ENCODE data around the gene TIMM21. TPM values are rescaled to one million over a fixed set of nuclear protein-coding genes. Genes with fewer than 3 reads are reported as not detected.

Gene TIMM21
- total RNA-seq, 2 donors from 2014 or later: 56.5 to 71.8 TPM

DNA sequence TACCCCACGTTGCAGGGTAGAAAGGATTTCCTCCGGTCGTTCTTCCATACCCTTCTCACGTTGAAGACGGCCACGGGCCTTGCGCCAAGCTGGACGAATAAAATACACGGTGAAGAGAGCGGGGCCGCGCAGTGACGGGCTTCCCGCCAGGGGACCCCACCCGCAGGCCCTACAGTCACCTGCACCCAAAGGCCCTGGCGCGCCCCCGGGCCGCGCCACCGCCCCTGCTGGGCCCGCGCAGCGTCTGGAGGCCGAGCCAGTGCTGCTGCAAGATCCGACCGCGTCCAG lies 888 bp upstream of the TIMM21 start:
- Histone ChIP-seq H3K4me3 (peak overlapping the region; percentile 62 to 96), H3K36me3 (peaks cover 6% of the 10 kb centered on the region), H3K27me3 (no peaks in the 10 kb centered on the region), H3K4me1 (peaks cover 0 to 45% of the 10 kb centered on the region in 2 donors), H3K9me3 (no peaks in the 10 kb centered on the region), H3K27ac (peak overlapping the region; percentile 93 to 98)
- no peak for DNase-seq (ENCODE audit: low spot score)
- no peak for TF ChIP-seq CTCF (IDR thresholded peaks at IDR 0.05)

DNA sequence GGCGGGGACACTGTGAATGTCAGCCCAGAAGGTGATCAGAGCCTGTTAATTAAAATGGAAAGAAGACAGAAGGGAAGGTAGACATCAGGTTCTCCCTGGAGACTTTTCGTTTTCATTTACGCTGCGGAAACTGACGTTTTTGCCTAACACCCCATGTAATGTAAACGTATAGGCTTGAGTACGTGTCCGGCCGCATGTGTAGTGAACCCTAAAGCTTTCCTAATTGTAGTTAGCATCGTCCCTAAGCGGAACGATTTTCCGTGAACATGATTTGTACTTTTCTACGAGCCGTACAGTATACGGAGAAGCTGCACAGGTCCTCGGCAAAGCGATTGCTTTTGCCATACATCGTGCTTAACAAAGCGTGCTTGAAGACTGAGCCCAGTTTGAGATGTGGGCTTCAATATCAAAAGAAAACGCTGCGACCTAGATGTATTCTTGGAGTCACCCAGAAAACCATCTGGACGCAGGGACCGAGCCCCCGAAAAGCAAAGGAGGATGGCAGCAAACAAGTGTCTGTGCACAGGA lies 284 bp downstream of the TIMM21 start:
- peaks cover 6% of the 10 kb centered on the region for H3K36me3 ChIP-seq
- H3K4me3 ChIP-seq: peak overlapping the region; percentile 62 to 96
- no peak for TF ChIP-seq CTCF (IDR thresholded peaks at IDR 0.05)
- H3K9me3 ChIP-seq: no peaks in the 10 kb centered on the region
- no peak for DNase-seq (ENCODE audit: low spot score)
- H3K27ac ChIP-seq: peak overlapping the region; percentile 93 to 98
- H3K4me1 ChIP-seq: peaks cover 0 to 51% of the 10 kb centered on the region in 2 donors
- no peaks in the 10 kb centered on the region for H3K27me3 ChIP-seq

GRCh38 chr18:74149878-74150277 lies 1.6 kb downstream of the TIMM21 start:
- DNase-seq (ENCODE audit: low spot score): no peak
- Histone ChIP-seq H3K4me3 (peak overlapping the region in 1 of 2 donors; percentile 62), H3K27me3 (no peaks in the 10 kb centered on the region), H3K9me3 (no peaks in the 10 kb centered on the region), H3K4me1 (peaks cover 0 to 51% of the 10 kb centered on the region in 2 donors), H3K27ac (peak overlapping the region in 1 of 2 donors; percentile 8), H3K36me3 (peaks cover 13% of the 10 kb centered on the region)
- TF ChIP-seq CTCF (IDR thresholded peaks at IDR 0.05): no peak

GRCh38 chr18:74152270-74152669 lies 3.9 kb downstream of the TIMM21 start:
- peaks cover 37% of the 10 kb centered on the region for H3K36me3 ChIP-seq
- H3K9me3 ChIP-seq: no peaks in the 10 kb centered on the region
- no peaks in the 10 kb centered on the region for H3K27me3 ChIP-seq
- no peak overlapping the region for H3K4me3 ChIP-seq
- TF ChIP-seq CTCF (IDR thresholded peaks at IDR 0.05): no peak
- H3K27ac ChIP-seq: peak overlapping the region; percentile 67 to 79
- H3K4me1 ChIP-seq: peaks cover 0 to 46% of the 10 kb centered on the region in 2 donors
- no peak for DNase-seq (ENCODE audit: low spot score)

- peak in 1 of 2 donors; percentile 31 for TF ChIP-seq CTCF (IDR thresholded peaks at IDR 0.05)
- Histone ChIP-seq H3K4me3 (no peak overlapping the region), H3K27me3 (no peaks in the 10 kb centered on the region), H3K9me3 (no peaks in the 10 kb centered on the region), H3K4me1 (peaks cover 0 to 44% of the 10 kb centered on the region in 2 donors), H3K36me3 (peaks cover 43% of the 10 kb centered on the region), H3K27ac (peak overlapping the region; percentile 67 to 79)
- DNase-seq (ENCODE audit: low spot score): no peak
Measured at GRCh38 chr18:74152857-74153256, 4.5 kb downstream of the TIMM21 start.

GRCh38 chr18:74153377-74153776 lies 5.1 kb downstream of the TIMM21 start:
- H3K9me3 ChIP-seq: no peaks in the 10 kb centered on the region
- H3K4me1 ChIP-seq: peaks cover 0 to 44% of the 10 kb centered on the region in 2 donors
- peaks cover 47% of the 10 kb centered on the region for H3K36me3 ChIP-seq
- no peak for DNase-seq (ENCODE audit: low spot score)
- H3K27me3 ChIP-seq: no peaks in the 10 kb centered on the region
- H3K27ac ChIP-seq: peak overlapping the region in 1 of 2 donors; percentile 79
- no peak overlapping the region for H3K4me3 ChIP-seq
- TF ChIP-seq CTCF (IDR thresholded peaks at IDR 0.05): no peak

Measured in right atrium auricular region (tissue), 2 donors.